H1 (cell line): ENCODE results near the gene TXNRD3.

Experiments used
- EZH2 ChIP-seq: fragments of 200-600 bp; sonication (generic); IDR thresholded peaks from 2 replicates; pipeline ENCODE4 v1.7.1; 2012; ENCODE audit warnings: low read depth, mild to moderate bottlenecking, moderate library complexity, low read length, inconsistent platforms; ENCODE audit not compliant: severe bottlenecking
- GABPA ChIP-seq: IDR thresholded peaks from 2 replicates; pipeline ENCODE4 v1.6.1; 2011; ENCODE audit warnings: mild to moderate bottlenecking, low read length, moderate library complexity, borderline replicate concordance; ENCODE audit not compliant: insufficient read depth
- POLR2A ChIP-seq, 2 experiments: IDR thresholded peaks; 1 replicate in 1 of 2; 2 replicates in 1 of 2; pipeline ENCODE4 v1.6.1; 2011; ENCODE audit warnings: low read depth in 2 of 2, low read length in 2 of 2, mild to moderate bottlenecking in 2 of 2; ENCODE audit errors: control extremely low read depth in 1 of 2
- TCF12 ChIP-seq: IDR thresholded peaks from 2 replicates; pipeline ENCODE4 v1.6.1; 2011; ENCODE audit warnings: low read depth, mild to moderate bottlenecking, low read length

DNA sequence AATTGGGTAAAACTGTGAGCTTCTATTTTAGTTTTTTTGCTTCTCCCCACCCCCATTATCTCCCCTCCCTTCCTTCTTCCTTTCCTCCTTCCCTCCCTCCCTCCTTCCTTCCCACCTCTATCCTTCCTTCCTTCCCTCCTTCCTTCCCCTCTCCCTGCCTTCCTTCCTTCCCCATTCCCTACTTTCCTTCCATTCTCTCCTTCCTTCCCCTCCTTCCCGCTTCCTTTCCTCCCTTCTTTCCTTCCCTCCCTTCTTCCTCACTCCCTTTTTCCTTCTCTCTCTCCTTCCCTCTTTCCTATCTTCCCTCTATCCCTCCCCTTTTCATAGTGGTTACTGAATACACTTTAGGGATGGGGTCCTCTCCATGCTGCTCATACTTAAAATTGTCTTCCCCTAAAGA is 55.8 kb downstream of the TXNRD3 start:
- TF ChIP-seq GABPA = no peak
- TF ChIP-seq POLR2A (IDR thresholded peaks at IDR 0.05; ENCODE audit: control extremely low read depth in 1 of 2, low read depth in 2 of 2, low read length in 2 of 2) = no peak
- no peak for TF ChIP-seq EZH2
- no peak for TF ChIP-seq TCF12
